ENCODE measurements around the gene SLFN13.
"Not testable (repeated sequence)": the region's sequence is repeated elsewhere in the genome, so short reads cannot be mapped to it uniquely, and the experiment has no call there.

The SLFN13 gene

DNA sequence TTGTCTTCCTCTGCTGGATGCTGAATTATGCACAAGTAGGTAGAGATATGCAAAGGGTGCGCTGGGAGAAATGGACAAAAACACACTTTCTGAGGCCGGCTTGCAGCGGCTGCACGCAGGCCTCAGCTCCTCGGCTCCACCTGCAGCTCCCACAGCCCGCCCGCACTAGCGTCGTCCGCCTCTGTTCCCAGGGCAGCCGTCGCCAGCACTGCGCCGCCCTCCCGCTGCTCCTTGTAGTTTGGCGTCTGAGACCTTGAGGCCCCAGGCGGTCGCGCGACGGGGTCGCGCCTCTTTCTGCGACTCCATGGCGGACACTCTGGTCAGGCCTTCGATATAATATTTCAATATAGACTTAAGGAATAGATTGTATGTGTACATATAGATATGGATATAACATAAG lies 41.0 kb downstream of the SLFN13 start:
- Histone ChIP-seq H2AFZ (ENCODE audit: low read depth, low read length) (no peak overlapping the region), H3K4me2 (ENCODE audit: low read length) (no peak overlapping the region), H3K9me3 (ENCODE audit: insufficient read depth, low read length) (no peaks in the 10 kb centered on the region), H3K36me3 (replicated peaks; ENCODE audit: low read depth, low read length) (no peaks in the 10 kb centered on the region), H3K9ac (ENCODE audit: low read length) (no peak overlapping the region), H3K27ac (ENCODE audit: low read length) (no peak overlapping the region), H3K79me2 (ENCODE audit: low read length) (no peaks in the 10 kb centered on the region), H3K4me3 (ENCODE audit: low read length) (no peak overlapping the region), H3K27me3 (ENCODE audit: low read depth, low read length) (no peaks in the 10 kb centered on the region), H3K4me1 (ENCODE audit: low read length) (peaks cover 34% of the 10 kb centered on the region), H4K20me1 (ENCODE audit: insufficient read depth, low read length) (no peaks in the 10 kb centered on the region)
- no peak for TF ChIP-seq EZH2phosphoT487 (IDR thresholded peaks at IDR 0.05; ENCODE audit: low read depth)
- TF ChIP-seq, protein P1, sequence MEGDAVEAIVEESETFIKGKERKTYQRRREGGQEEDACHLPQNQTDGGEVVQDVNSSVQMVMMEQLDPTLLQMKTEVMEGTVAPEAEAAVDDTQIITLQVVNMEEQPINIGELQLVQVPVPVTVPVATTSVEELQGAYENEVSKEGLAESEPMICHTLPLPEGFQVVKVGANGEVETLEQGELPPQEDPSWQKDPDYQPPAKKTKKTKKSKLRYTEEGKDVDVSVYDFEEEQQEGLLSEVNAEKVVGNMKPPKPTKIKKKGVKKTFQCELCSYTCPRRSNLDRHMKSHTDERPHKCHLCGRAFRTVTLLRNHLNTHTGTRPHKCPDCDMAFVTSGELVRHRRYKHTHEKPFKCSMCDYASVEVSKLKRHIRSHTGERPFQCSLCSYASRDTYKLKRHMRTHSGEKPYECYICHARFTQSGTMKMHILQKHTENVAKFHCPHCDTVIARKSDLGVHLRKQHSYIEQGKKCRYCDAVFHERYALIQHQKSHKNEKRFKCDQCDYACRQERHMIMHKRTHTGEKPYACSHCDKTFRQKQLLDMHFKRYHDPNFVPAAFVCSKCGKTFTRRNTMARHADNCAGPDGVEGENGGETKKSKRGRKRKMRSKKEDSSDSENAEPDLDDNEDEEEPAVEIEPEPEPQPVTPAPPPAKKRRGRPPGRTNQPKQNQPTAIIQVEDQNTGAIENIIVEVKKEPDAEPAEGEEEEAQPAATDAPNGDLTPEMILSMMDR (IDR thresholded peaks at IDR 0.05; ENCODE audit: low read depth, low read length), result no peak

DNA sequence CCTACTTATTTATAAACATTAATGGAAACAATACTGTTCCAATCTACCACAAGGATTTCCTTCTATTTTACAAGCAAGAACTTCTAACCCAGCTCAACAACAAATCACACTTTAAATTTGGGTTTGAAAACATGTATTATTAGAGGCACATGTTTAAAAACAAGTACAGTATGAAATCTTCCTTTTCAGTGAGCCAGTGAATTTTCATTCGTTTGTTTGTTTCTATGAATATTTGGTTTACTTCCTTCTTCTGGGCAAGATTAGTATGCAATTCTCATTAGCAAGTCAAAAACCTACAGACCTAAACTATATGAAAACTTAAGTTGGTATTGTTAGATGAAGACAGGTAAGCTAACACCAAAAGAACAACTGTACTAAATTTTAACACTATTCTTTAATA lies 42.0 kb downstream of the SLFN13 start:
- Histone ChIP-seq H3K9me3 (ENCODE audit: insufficient read depth, low read length) (no peaks in the 10 kb centered on the region), H3K4me1 (ENCODE audit: low read length) (peaks cover 38% of the 10 kb centered on the region)

DNA sequence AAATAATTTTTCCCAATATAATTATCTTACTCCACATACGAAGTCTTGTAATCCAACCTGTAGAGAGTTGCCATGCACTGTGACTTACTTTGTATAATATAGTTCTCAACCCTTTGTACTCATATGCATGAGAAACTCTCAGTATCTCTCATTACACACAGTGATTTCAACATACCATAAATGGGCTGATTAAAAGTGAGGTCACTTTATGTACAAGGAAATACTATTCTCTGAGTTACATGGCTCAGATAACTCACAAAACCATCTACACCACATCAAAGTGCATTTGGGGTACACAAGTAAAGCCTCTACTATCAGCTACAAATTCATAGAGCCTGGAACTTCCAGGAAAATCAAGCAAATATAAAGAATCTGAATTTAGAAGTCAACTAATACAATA lies 44.2 kb downstream of the SLFN13 start:
- Histone ChIP-seq H3K9me3 (ENCODE audit: insufficient read depth, low read length) (no peaks in the 10 kb centered on the region), H3K36me3 (replicated peaks; ENCODE audit: low read depth, low read length) (no peaks in the 10 kb centered on the region), H3K4me3 (ENCODE audit: low read length) (peak overlapping the region; percentile 38), H3K4me1 (ENCODE audit: low read length) (peaks cover 38% of the 10 kb centered on the region), H3K27ac (ENCODE audit: low read length) (peak overlapping the region; percentile 92), H3K27me3 (ENCODE audit: low read depth, low read length) (no peaks in the 10 kb centered on the region), H3K4me2 (ENCODE audit: low read length) (peak overlapping the region; percentile 63), H3K79me2 (ENCODE audit: low read length) (no peaks in the 10 kb centered on the region), H3K9ac (ENCODE audit: low read length) (peak overlapping the region; percentile 59), H4K20me1 (ENCODE audit: insufficient read depth, low read length) (no peaks in the 10 kb centered on the region), H2AFZ (ENCODE audit: low read depth, low read length) (peak overlapping the region; percentile 17)
- TF ChIP-seq, protein P1 (IDR thresholded peaks at IDR 0.05; ENCODE audit: low read depth, low read length), result no peak
- TF ChIP-seq EZH2phosphoT487 (IDR thresholded peaks at IDR 0.05; ENCODE audit: low read depth), result no peak

More for the DNA sequence above, 42.0 kb downstream of the SLFN13 start:
- H4K20me1 ChIP-seq (ENCODE audit: insufficient read depth, low read length), result no peaks in the 10 kb centered on the region
- H3K27ac ChIP-seq (ENCODE audit: low read length), result no peak overlapping the region
- no peaks in the 10 kb centered on the region for H3K36me3 ChIP-seq (replicated peaks; ENCODE audit: low read depth, low read length)
- H3K27me3 ChIP-seq (ENCODE audit: low read depth, low read length), result no peaks in the 10 kb centered on the region
- no peaks in the 10 kb centered on the region for H3K79me2 ChIP-seq (ENCODE audit: low read length)
- no peak overlapping the region for H3K4me3 ChIP-seq (ENCODE audit: low read length)
- no peak overlapping the region for H3K9ac ChIP-seq (ENCODE audit: low read length)
- TF ChIP-seq, protein P1 (IDR thresholded peaks at IDR 0.05; ENCODE audit: low read depth, low read length), result no peak
- TF ChIP-seq EZH2phosphoT487 (IDR thresholded peaks at IDR 0.05; ENCODE audit: low read depth), result no peak
- H2AFZ ChIP-seq (ENCODE audit: low read depth, low read length), result no peak overlapping the region
- H3K4me2 ChIP-seq (ENCODE audit: low read length), result no peak overlapping the region

DNA sequence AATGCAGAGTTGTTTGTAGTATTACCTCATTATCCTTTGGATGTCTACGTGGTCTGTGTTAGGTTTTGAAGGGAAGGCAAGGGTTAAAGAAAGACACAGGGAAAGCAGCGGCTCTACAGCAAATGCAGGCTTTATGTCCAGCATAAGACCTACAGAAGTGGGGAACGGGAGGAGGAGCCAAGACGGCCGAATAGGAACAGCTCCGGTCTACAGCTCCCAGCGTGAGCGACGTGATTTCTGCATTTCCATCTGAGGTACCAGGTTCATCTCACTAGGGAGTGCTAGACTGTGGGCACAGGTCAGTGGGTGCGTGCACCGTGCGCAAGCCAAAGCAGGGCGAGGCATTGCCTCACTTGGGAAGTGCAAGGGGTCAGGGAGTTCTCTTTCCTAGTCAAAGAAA lies 54.8 kb downstream of the SLFN13 start:
- H3K4me2 ChIP-seq (ENCODE audit: low read length); H3K9me3 ChIP-seq (ENCODE audit: insufficient read depth, low read length); H3K36me3 ChIP-seq (replicated peaks; ENCODE audit: low read depth, low read length); H4K20me1 ChIP-seq (ENCODE audit: insufficient read depth, low read length); H3K4me3 ChIP-seq (ENCODE audit: low read length); H3K9ac ChIP-seq (ENCODE audit: low read length); H3K27me3 ChIP-seq (ENCODE audit: low read depth, low read length); H3K4me1 ChIP-seq (ENCODE audit: low read length); H3K79me2 ChIP-seq (ENCODE audit: low read length); H3K27ac ChIP-seq (ENCODE audit: low read length); H2AFZ ChIP-seq (ENCODE audit: low read depth, low read length): not testable (repeated sequence)

DNA sequence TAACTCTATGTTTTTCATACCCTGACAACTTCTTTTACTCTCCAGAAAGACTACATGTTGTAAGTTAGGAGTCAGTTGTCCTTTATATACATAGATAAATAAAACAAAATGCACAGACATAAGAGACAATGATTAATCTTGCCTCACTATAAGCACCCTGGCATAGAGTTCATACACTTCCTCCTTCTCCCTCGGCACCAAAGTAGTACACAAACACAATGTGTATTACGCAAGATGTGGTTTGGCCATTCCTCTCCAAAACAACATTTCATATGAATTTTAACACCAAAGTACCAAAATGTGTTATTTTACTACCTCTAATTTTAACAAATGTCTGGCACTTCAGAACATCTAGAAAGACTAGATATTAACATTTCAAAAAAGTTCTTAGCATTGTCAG lies 57.9 kb downstream of the SLFN13 start:
- Histone ChIP-seq H3K36me3 (replicated peaks; ENCODE audit: low read depth, low read length) (no peaks in the 10 kb centered on the region), H3K4me3 (ENCODE audit: low read length) (no peak overlapping the region), H3K9me3 (ENCODE audit: insufficient read depth, low read length) (no peaks in the 10 kb centered on the region), H4K20me1 (ENCODE audit: insufficient read depth, low read length) (no peaks in the 10 kb centered on the region), H3K79me2 (ENCODE audit: low read length) (no peaks in the 10 kb centered on the region), H3K9ac (ENCODE audit: low read length) (no peak overlapping the region), H3K27me3 (ENCODE audit: low read depth, low read length) (no peaks in the 10 kb centered on the region), H3K4me1 (ENCODE audit: low read length) (0 out of 2 replicates have a peak, but pooled peaks cover 3% of the 10 kb centered on the region), H2AFZ (ENCODE audit: low read depth, low read length) (no peak overlapping the region), H3K4me2 (ENCODE audit: low read length) (no peak overlapping the region), H3K27ac (ENCODE audit: low read length) (no peak overlapping the region)
- TF ChIP-seq EZH2phosphoT487 (IDR thresholded peaks at IDR 0.05; ENCODE audit: low read depth), result no peak
- TF ChIP-seq, protein P1 (IDR thresholded peaks at IDR 0.05; ENCODE audit: low read depth, low read length), result no peak
